K562 (cell line): ENCODE data around the gene POU2F1. TPM values are rescaled to one million over a fixed set of nuclear protein-coding genes. Genes with fewer than 3 reads are reported as not detected.
A peak's percentile ranks its signal among the peaks of the same experiment; 100 is the strongest.

ENCODE experiments used
- ATAC-seq: fragments of 200-7000 bp; cut with Tn5 transposase; 3 replicates; pipeline ENCODE4 v1.9.1; 2020; ENCODE audit warnings: moderate library complexity
- BruUV-seq: library from RNA; stranded (reverse); fragments of 400-500 nt; replicated peaks from 2 replicates; lab custom pipeline; 2021; lab: Mats Ljungman, UMichigan
- CTCF ChIA-PET: fragments of 300-600 bp; formaldehyde crosslinking; extraction: SDS; loops from one replicate; lab custom pipeline; 2021; ENCODE audit warnings: low intra/inter-chr PET ratio; lab: Yijun Ruan, JAX
- POLR2A ChIA-PET: fragments of 300-600, 350-650 bp; sonication (Branson Sonifier 250); formaldehyde crosslinking; extraction: SDS; loops from one replicate; lab custom pipeline; 2021; ENCODE audit warnings: antibody characterized with exemption, inconsistent platforms; lab: Yijun Ruan, JAX
- DNase-seq, 4 experiments: peaks; one replicate each; pipeline versions ENCODE4 v3.0.0 to v3.0.0-alpha.2; 2011 to 2018; ENCODE audit warnings: low spot score in 3 of 4, mixed read lengths in 3 of 4; ENCODE audit errors: extremely low read depth in 1 of 4
- FAIRE-seq: peaks from 2 replicates; lab custom pipeline; 2011; peaks lifted over from hg19 to GRCh38; lab: Jason Lieb, UNC
- H2AFZ ChIP-seq: 2 replicates; pipeline ENCODE4 v1.6.0; 2011; ENCODE audit warnings: low read depth, low read length, control low read depth, inconsistent platforms
- H3K27ac ChIP-seq: fragments of 200-600 bp; 3 replicates; pipeline ENCODE4 v1.8.0; 2011; ENCODE audit warnings: low read depth, mild to moderate bottlenecking, control low read depth, inconsistent platforms, low read length, moderate library complexity, mixed read lengths; ENCODE audit errors: extremely low read depth
- H3K27me3 ChIP-seq, 2 experiments: fragments of 300-600 bp in 1 of 2; 2 replicates in 1 of 2; 3 replicates in 1 of 2; pipeline versions ENCODE4 v1.6.0 to v1.8.0; 2011; ENCODE audit warnings: inconsistent platforms in 2 of 2, low read length in 2 of 2, mild to moderate bottlenecking in 1 of 2, mixed read lengths in 1 of 2, moderate library complexity in 1 of 2; ENCODE audit not compliant: control insufficient read depth in 2 of 2, insufficient read depth in 2 of 2
- H3K36me3 ChIP-seq: fragments of 300-600 bp; 3 replicates; pipeline ENCODE4 v1.8.0; 2011; ENCODE audit warnings: mild to moderate bottlenecking, low read length, inconsistent platforms; ENCODE audit not compliant: control insufficient read depth, insufficient read depth
- H3K4me1 ChIP-seq, 2 experiments: fragments of 200-600 bp in 1 of 2; replicated peaks in 1 of 2; 2 replicates in 1 of 2; 3 replicates in 1 of 2; pipeline versions ENCODE4 v1.5.1 to v1.8.0; 2011; ENCODE audit warnings: inconsistent platforms in 2 of 2, low read length in 2 of 2, mild to moderate bottlenecking in 1 of 2, mixed read lengths in 1 of 2, moderate library complexity in 1 of 2; ENCODE audit not compliant: control insufficient read depth in 2 of 2, insufficient read depth in 2 of 2
- H3K4me2 ChIP-seq: 2 replicates; pipeline ENCODE4 v1.6.1; 2011; ENCODE audit warnings: low read length, control low read depth, inconsistent platforms, mixed read lengths; ENCODE audit not compliant: insufficient read depth
- H3K4me3 ChIP-seq: fragments of 200-600 bp; sonication (generic), shearing (Covaris generic); 2 replicates; pipeline ENCODE4 v1.5.1; 2016; ENCODE audit warnings: control low read depth, inconsistent platforms
- H3K79me2 ChIP-seq: fragments of 200-600 bp; 3 replicates; pipeline ENCODE4 v1.8.0; 2011; ENCODE audit warnings: low read length, inconsistent platforms; ENCODE audit not compliant: control insufficient read depth, insufficient read depth
- H3K9ac ChIP-seq, 2 experiments: 2 replicates each; pipeline versions ENCODE4 v1.6.0 to v1.6.1; 2011; ENCODE audit warnings: low read depth in 2 of 2, low read length in 2 of 2, control low read depth in 1 of 2, inconsistent platforms in 1 of 2, mild to moderate bottlenecking in 1 of 2, mixed read lengths in 1 of 2; ENCODE audit not compliant: insufficient read depth in 1 of 2
- H3K9me1 ChIP-seq: one replicate; pipeline ENCODE4 v1.6.0; 2011; ENCODE audit warnings: inconsistent platforms, mild to moderate bottlenecking, low read length, moderate library complexity; ENCODE audit not compliant: control insufficient read depth, insufficient read depth
- H3K9me3 ChIP-seq: replicated peaks from 2 replicates; pipeline ENCODE4 v1.5.1; 2011; ENCODE audit warnings: low read depth, low read length, inconsistent platforms; ENCODE audit not compliant: control insufficient read depth, insufficient read depth
- H4K20me1 ChIP-seq: replicated peaks from 2 replicates; pipeline ENCODE4 v1.6.1; 2011; ENCODE audit warnings: low read length, inconsistent platforms, mixed read lengths; ENCODE audit not compliant: control insufficient read depth, insufficient read depth
- CBFA2T3 ChIP-seq: fragments of 450-650 bp; IDR thresholded peaks from 2 replicates; pipeline ENCODE4 v1.6.1; 2017
- DPF2 ChIP-seq: fragments of 450-650 bp; IDR thresholded peaks from 2 replicates; pipeline ENCODE4 v1.6.1; 2016
- ESRRA ChIP-seq: fragments of 450-650 bp; IDR thresholded peaks from 2 replicates; pipeline ENCODE4 v1.6.1; 2014; ENCODE audit warnings: low read depth, mild to moderate bottlenecking, moderate library complexity, borderline replicate concordance
- KDM1A ChIP-seq, 2 experiments: fragments of 450-650 bp; IDR thresholded peaks; 2 replicates each; pipeline ENCODE4 v1.6.1; 2016; ENCODE audit warnings: mild to moderate bottlenecking in 2 of 2
- MEIS2 ChIP-seq: fragments of 450-650 bp; IDR thresholded peaks from 2 replicates; pipeline ENCODE4 v1.6.1; 2014; ENCODE audit warnings: mild to moderate bottlenecking; ENCODE audit not compliant: partially characterized antibody
- PRPF4 ChIP-seq: fragments of 200-400 bp; formaldehyde crosslinking; IDR thresholded peaks from one replicate; pipeline ENCODE4 v1.6.1; 2017; ENCODE audit warnings: low read length, low read depth, mild to moderate bottlenecking; ENCODE audit not compliant: insufficient read depth, poor library complexity, severe bottlenecking
- SIN3B ChIP-seq: fragments of 450-650 bp; IDR thresholded peaks from 2 replicates; pipeline ENCODE4 v1.6.1; 2017; ENCODE audit warnings: low read depth, mild to moderate bottlenecking, moderate library complexity
- SMAD4 ChIP-seq: fragments of 250-450 bp; sonication (Bioruptor Pico); conservative IDR thresholded peaks from 2 replicates; pipeline ENCODE4 v1.8.0; 2021; ENCODE audit warnings: inconsistent platforms, mild to moderate bottlenecking, moderate library complexity
- SRF ChIP-seq, 2 experiments: fragments of 250-450, 450-650 bp in 1 of 2; sonication (Bioruptor Pico) in 1 of 2; sonication (generic) in 1 of 2; formaldehyde crosslinking; IDR thresholded peaks; 2 replicates each; pipeline versions ENCODE4 v1.5.0 to v1.5.1; 2020 to 2022; ENCODE audit warnings: mild to moderate bottlenecking in 1 of 2, missing genetic modification reagents in 1 of 2
- ZMIZ1 ChIP-seq, 2 experiments: fragments of 150-350 bp in 1 of 2; IDR thresholded peaks; 2 replicates each; pipeline ENCODE4 v1.6.1; 2012 to 2016; ENCODE audit warnings: low read depth in 2 of 2, low read length in 2 of 2, mild to moderate bottlenecking in 1 of 2, moderate library complexity in 1 of 2
- ZNF407 ChIP-seq: fragments of 450-650 bp; IDR thresholded peaks from 2 replicates; pipeline ENCODE4 v1.6.1; 2016; ENCODE audit warnings: low read depth
- WGBS: fragments of 100-300 bp; shearing (Covaris generic); methylation state at CpG from one replicate; pipeline ENCODE4 v1.1.6; 2016; ENCODE audit warnings: low coverage, mixed read lengths; ENCODE audit not compliant: insufficient coverage; ENCODE audit errors: missing lambda C conversion rate; 5-methylcytosine and 5-hydroxymethylcytosine counted together
- in situ Hi-C: fragments of 300-500 bp; cut with MboI; formaldehyde crosslinking; loops from 4 replicates; pipeline ENCODE4 v1.15.0; 2018; ENCODE audit warnings: inconsistent platforms, mixed read lengths
- intact Hi-C: fragments of 100-400 bp; cut with micrococcal nuclease; formaldehyde crosslinking; loops from 2 replicates; pipeline ENCODE4 v1.14.2; 2022
- polyA plus RNA-seq, 8 experiments: library from polyadenylated mRNA; depleted of rRNA in 4 of 8; stranded (reverse) in 5 of 8; unstranded in 3 of 8; fragments of >200 nt; fragmentation: Nextera tagmentation in 2 of 8; fragmentation: Illumina TruSeq in 1 of 8; extraction: Ambion mirVana in 2 of 8; extraction: Trizol in 1 of 8; gene quantifications; 2 replicates each; pipeline versions ENCODE4 v1.2.1 to v1.2.3, GENCODE V29; 2011 to 2014; ENCODE audit warnings: inconsistent platforms in 1 of 8, missing spikeins in 1 of 8
- total RNA-seq, 7 experiments: library from RNA; depleted of rRNA in 6 of 7; stranded (reverse); fragments of >200 nt in 6 of 7; fragmentation: Illumina TruSeq in 2 of 7; extraction: Trizol in 2 of 7; gene quantifications; 2 replicates each; pipeline versions ENCODE4 v1.2.1 to v1.2.3, GENCODE V29; 2011 to 2021; ENCODE audit warnings: low replicate concordance in 1 of 7

Gene POU2F1
- total and polyA plus RNA-seq, 9 of the 15 experiments (the other 6 are each of a cell fraction or from before 2014, with no cell fraction given) = 2.6 to 22.3 (median 8.8) TPM

GRCh38 chr1:167237000-167237399 lies 16.3 kb downstream of the POU2F1 start:
- DNase-seq (peak; percentile 39 to 82 (median 60)), FAIRE-seq (peak; percentile 72), ATAC-seq (peak; percentile 90)
- Histone ChIP-seq H3K9ac (0 out of 4 replicates have a peak overlapping the region, but pooled peaks of 1 of the 2 experiments have one; percentile 17), H3K27me3 (no peaks in the 10 kb centered on the region), H3K4me2 (peak overlapping the region; percentile 40; the same call in 1 of the 2 replicates), H3K4me1 (peaks cover 7 to 19% of the 10 kb centered on the region in 2 experiments; a peak in 3 of 5 replicates), H3K9me1 (no peaks in the 10 kb centered on the region), H3K9me3 (no peaks in the 10 kb centered on the region), H3K27ac (peak overlapping the region; percentile 7; the same call in 1 of the 3 replicates), H2AFZ (0 out of 2 replicates have a peak overlapping the region, but pooled peaks have one; percentile 20), H4K20me1 (no peaks in the 10 kb centered on the region), H3K36me3 (no peaks in the 10 kb centered on the region), H3K4me3 (no peak overlapping the region), H3K79me2 (peaks cover 78% of the 10 kb centered on the region)
- no TSS peak for BruUV-seq
- POLR2A ChIA-PET = interaction anchor here (0.6 to 1.8 kb wide), 9 partner anchors 9 to 191 kb away, joined by 3 to 5 read pairs (median 4); no protein-coding TSS in a partner anchor
- in situ Hi-C loops = no loop called here
- CTCF ChIA-PET = interaction anchor here (0.6 kb wide), 1 partner anchor 240 kb away, joined by 3 read pairs; no protein-coding TSS in a partner anchor
- WGBS = 0% methylated on average over 3 of the region's 3 CpGs
- intact Hi-C loops = no loop called here
- TF ChIP-seq ZNF407 (no peak), ZMIZ1 (IDR thresholded peaks at IDR 0.05; ENCODE audit: low read depth in 2 of 2, low read length in 2 of 2) (peak in 1 of 2 experiments; percentile 36; a peak in 1 of 4 replicates), KDM1A (IDR thresholded peaks at IDR 0.05) (peak in 1 of 2 experiments; percentile 44; a peak in 1 of 4 replicates), CBFA2T3 (peak; percentile 90), MEIS2 (peak; percentile 80), SMAD4 (no peak), ESRRA (peak; percentile 91), SIN3B (no peak), DPF2 (peak; percentile 86), PRPF4 (no peak), SRF (CRISPR knock-in tag; IDR thresholded peaks at IDR 0.05) (no peak)
